GM19328 (cell line): ENCODE measurements around the gene AP2S1.
"Not testable (repeated sequence)": the region's sequence is repeated elsewhere in the genome, so short reads cannot be mapped to it uniquely, and the experiment has no call there.

Experiments
- ATAC-seq: cut with Tn5 transposase; IDR thresholded peaks from one replicate; pipeline ENCODE4 v1.9.1; 2021; ENCODE audit warnings: mild to moderate bottlenecking, moderate library complexity; ENCODE audit not compliant: unreplicated experiment

The AP2S1 gene

GRCh38 chr19:46868025-46868802 lies 17.6 kb upstream of the AP2S1 start:
- ATAC-seq: no peak

DNA sequence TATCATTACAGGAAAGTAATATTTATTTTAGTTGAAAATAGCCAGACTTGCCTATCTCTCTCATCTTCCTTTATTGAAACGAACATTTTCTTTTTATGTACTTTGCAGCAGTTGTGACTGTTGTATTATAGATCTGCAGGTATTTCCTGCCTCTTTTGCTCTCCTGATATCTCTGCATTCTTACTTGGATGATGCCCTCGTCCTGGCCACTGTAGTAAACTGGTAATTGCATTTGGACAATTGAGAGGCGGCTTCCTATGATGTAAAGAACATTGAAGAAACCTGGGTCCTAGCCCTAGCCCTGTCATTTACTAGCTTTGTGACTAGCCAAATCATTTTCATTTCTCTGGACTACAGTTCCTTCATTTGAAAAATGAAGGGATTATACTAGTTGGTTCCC lies 16.5 kb upstream of the AP2S1 start:
- ATAC-seq: no peak

DNA sequence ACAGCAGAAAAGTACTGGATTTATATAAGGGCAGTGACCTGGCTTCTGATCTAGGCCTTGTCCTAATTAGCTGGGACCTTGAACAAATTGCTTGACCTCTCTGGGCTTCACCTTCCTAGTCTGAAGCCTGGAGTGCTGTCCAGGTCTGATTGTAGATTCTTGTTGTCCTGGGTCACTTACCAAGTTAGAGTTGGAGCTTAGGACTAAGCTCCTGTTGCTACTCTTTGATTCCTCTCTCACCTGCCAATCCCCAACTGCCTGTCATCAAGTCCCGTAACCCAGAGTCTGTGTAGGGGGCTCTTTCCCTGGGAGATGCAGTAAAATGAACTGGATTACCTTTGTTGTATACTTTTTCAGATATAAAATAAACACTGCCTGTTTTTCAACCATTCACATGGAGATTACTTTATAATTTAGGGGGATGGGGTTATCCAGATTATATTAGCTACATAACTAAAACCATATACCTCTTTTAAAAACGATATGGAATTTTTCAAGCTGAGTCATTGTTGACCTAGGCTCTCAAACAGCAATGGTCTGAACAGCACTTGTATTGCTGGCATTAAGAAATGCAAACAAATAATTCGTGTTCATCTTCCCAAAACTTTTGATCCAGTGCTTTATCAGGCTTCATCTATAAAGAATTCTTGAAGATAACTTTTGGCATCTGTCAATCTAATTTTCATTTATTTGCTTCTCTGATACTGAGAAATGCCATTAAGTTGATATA lies 15.9 kb upstream of the AP2S1 start:
- no peak for ATAC-seq

DNA sequence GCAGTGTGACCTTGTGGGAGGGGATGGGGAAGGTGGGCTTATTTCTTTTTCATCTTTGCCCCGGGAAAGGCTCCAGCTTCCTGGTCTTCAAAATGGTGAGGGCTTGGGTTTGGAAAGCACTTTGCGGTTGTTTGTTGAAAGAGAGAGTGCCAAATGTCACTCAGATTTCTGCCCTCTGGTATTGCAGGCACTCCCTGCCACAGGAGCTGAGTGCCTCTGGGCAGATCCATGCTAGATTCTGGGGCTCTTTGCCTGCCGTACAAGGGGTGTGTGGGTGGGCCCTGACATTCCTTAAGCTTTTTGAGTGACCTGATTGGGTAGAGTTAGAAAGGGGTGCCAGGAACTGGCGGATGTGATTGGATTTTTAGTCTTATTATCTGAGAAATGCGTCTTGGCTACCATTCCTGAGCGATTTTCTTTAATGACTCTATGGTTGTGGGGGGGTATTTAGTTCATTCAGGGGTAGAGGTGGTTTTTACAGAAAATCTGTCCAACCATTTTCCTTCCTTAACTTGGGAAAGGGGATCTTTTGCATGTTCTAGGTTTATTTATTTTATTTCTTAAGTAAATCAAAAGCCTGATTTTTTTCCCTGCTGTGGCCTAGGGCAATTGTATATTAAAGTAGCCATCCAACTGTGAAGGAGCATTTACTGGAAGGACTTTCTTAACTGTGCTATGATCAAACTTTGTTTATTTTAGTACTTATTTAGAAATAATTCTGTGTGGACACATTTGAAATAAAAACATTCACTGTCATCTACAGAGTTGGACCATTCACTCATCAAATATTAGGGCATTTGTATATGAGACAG lies 13.4 kb upstream of the AP2S1 start:
- ATAC-seq: no peak

- no peak for ATAC-seq
These were observed 12.5 kb upstream of the AP2S1 start for GRCh38 chr19:46862974-46863632.

GRCh38 chr19:46862503-46862834 lies 11.8 kb upstream of the AP2S1 start:
- ATAC-seq: no peak

DNA sequence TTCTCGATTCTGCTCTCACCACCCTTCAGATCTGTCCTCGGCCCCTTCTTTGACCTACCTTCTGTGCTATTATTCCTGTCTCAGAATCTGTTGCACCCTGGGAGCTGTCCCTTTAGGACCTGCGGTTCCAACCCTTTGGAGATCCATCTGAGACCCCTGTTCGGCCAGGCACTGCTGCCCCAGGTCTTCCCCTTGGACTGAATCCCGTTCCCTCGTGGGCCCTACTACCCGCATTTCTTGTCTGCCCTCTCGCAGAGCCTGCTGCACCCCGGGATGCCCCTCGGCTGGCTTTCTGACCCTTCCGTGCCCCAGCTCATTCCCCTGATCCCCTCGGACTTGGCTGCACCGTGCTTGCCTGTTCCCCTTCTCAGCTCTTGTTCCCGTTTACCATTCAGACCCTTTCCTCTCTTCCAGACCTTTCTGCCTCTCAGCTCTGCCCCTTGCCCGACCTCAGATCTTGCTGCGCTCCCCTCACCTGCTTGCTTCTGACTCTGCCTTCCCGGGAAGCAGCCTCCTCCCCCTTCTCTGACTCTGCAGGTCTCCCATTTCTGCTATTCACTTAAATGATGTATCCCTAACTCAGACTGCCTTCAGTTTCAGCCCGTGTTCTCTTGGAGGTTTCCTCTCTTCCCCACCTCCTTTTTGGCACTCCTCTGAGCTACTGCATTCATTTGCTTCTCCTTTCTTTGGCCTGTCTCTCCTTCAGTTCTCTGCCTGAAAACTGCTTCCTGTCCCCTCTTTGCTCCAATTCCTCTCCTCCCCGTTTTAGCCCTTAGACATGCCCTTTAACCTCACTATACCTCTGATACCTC lies 11.3 kb upstream of the AP2S1 start:
- ATAC-seq: no peak

DNA sequence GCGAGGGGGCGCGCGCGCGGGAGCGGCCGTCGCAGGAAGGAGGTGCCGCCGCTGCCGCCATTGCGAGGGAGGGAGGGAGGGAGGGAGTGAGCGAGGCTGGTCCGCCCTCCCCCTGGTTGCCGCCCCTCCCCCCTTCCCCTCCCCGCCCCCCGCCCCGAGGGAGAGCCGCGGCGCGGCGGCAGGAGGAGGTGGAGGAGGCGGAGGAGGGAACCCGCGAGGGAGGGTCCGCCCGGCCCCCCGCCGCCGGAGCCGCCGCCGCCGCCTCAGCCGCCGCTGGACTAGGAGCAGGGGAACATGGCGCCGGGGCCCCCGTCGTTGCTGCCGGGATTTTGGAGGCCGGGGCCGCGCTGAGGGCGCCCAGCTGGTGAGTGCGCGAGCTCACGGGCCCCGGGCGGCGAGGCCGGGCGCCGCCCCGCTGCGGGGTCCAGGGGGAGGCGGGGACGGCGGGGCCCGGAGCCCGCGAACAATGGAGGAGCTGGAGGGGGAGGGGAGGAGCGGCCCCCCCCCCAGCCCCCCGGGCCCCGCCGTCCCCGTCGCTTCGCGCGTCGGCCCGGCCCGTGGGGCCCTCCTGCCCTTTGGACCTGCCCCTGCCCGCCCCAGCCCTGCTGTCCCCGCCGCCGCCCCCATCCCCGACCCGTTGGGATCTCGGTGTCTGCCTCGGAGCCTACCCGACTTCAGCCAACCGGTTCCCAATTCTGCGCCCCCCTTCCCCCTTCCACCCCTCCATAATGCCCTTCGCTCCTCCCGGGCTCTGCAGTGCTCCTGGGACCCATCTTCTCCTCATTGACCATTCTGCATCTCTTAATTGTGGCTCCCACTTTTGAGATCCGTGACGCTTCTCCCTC lies 10.4 kb upstream of the AP2S1 start, which contains the start of gene ARHGAP35:
Gene ARHGAP35, plus strand, starts transcription at position 152 of the 845 bp plus-strand sequence. CDS start 57,679 bp downstream, outside the sequence.
- ATAC-seq: peak; percentile 8

DNA sequence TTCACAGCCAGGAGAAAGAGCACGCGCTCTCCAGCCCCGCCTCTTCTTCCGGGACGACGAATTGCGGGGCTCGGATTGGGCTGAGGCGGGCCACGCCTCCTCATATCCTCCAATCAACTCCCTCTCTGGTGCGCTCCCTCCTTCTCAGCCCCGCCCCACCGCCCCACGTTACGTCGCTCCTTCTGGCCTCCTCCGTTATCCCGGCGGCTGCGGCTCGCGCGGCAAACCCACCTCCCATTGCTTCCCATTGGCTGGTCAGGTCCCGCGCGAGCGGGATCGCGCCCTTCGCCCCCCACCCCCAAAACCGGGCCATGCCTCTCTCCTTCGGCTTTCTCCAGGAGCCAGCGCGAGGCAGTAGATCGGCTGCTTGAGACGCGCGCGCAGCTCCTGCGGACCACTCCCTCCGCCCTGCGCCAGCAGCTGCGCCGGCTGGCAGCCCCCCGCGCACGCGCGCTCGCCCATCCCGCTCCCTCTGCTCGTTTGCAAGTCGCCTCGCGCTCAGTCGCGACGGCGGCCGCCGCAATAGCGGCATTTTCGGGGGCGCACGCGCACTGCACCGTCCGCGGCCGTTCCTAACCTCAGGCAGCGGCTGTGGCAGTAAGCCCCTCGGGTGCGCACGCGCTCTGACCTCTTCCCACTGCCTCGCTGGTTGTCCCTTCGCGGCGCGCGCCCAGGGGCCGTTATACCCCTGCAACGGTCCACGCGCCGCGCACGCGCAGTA lies 9.6 kb upstream of the AP2S1 start:
- peak; percentile 55 for ATAC-seq

GRCh38 chr19:46859637-46860124 lies 9.0 kb upstream of the AP2S1 start:
- ATAC-seq: no peak

DNA sequence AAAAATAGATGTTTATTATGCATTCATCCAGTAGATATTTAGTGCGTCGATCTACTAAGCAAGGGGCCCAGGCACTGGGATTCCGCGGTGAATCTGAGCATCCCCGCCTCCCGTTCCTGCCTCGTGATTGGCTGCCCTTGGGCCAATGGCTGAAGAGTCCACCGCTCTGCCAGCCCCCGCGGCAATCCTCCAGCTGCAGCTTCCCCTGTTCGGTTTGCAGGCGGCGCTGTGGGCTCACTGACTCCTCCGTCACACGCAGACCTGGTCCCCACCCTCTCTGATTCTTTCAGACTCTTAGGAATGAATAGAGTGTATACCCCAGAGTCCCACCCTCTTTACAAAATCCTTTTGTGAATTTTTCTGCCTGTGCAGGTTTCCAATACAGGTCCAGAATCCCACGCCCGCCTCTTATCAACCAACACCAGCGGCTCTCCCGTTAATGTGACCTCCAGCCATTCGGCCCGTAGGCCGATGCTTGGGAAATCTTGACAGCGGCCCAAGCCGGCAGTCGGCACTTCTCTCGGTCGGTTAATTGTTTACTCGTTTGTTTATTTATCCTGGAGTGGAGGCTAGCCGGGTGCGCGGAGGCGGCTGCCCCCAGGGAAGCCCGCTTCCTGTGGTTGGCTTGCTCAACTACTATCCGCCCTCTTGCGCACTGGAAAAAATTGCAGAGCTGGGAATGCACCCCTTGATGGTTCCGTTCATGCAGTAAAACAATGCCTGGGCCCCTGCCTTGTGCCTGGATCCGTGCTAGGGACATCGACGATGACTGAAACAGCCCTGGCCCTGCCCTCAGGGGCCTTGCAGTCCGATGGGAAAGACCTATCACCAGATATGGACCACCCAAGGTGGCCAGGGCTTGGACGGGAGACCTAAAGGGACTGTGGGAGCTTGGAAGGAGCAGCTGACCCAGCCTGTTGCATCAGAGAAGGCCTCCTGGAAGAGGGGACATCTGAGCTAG lies 5.7 kb upstream of the AP2S1 start:
- ATAC-seq: no peak

DNA sequence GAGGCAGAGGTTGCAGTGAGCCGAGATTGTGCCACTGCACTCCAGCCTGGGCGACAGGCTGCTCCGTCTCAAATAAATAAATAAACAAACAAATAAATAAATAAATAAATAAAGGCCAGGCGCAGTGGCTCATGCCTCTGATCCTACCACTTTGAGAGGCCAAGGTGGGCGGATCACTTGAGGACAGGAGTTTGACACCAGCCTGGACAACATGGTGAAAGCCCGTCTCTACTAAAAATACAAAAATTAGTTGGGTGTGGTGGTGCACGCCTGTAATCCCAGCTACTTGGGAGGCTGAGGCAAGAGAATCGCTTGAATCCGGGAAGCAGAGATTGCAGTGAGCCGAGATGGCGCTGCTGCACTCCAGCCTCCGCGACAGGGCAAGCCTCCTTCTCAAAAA lies 4.1 kb upstream of the AP2S1 start:
- not testable (repeated sequence) for ATAC-seq

GRCh38 chr19:46852830-46853229 lies 2.2 kb upstream of the AP2S1 start:
- no peak for ATAC-seq

- no peak for ATAC-seq
These were observed 1.0 kb downstream of the AP2S1 start for GRCh38 chr19:46849610-46850009.

GRCh38 chr19:46848389-46848788 lies 2.3 kb downstream of the AP2S1 start:
- ATAC-seq: no peak

GRCh38 chr19:46847528-46847927 lies 3.1 kb downstream of the AP2S1 start:
- ATAC-seq: no peak

DNA sequence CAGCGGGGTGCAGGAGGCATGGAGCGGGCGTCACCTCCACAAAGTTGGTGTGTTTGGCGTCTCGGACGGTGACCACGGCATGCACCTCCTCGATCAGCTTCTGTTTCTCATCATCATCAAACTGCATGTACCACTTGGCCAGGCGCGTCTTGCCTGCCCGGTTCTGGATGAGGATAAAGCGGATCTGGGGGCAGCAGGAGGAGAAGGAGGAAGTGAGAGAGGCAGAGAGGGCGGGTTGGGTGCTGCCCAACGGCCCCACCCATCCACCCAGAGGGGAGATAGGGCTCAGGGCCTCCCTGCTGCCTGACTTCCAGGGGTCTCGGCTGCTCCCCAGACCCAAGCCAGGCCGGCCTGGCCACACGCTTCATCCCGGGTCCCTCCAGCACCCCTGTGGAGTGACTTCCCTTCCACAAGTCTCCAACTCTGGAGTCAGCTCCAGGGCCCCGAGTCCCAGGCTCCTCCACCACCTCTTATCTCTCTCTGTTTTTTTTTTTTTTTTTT lies 4.6 kb downstream of the AP2S1 start:
- no peak for ATAC-seq
